ENCODE results near the gene ARHGAP25.

- TF ChIP-seq RCOR1 (IDR thresholded peaks at IDR 0.05; ENCODE audit: insufficient replicate concordance, low read length) (no peak), CTCF (conservative IDR thresholded peaks at IDR 0.05; ENCODE audit: low read depth, low read length) (no peak), POLR2A (IDR thresholded peaks at IDR 0.05; ENCODE audit: low read depth, low read length) (no peak), MAFK (IDR thresholded peaks at IDR 0.05; ENCODE audit: low read depth, low read length) (no peak), RAD21 (IDR thresholded peaks at IDR 0.05; ENCODE audit: low read length) (no peak), USF2 (IDR thresholded peaks at IDR 0.05; ENCODE audit: low read depth, low read length) (no peak), BHLHE40 (IDR thresholded peaks at IDR 0.05; ENCODE audit: low read depth, low read length) (no peak), ELK1 (IDR thresholded peaks at IDR 0.05; ENCODE audit: borderline replicate concordance, low read depth, low read length) (no peak), NFE2L2 (IDR thresholded peaks at IDR 0.05; ENCODE audit: low read depth, low read length) (no peak), CEBPB (IDR thresholded peaks at IDR 0.05; ENCODE audit: low read depth, low read length) (no peak), MAZ (IDR thresholded peaks at IDR 0.05; ENCODE audit: borderline replicate concordance, low read depth, low read length) (no peak), RFX5 (IDR thresholded peaks at IDR 0.05; ENCODE audit: low read depth, low read length) (no peak)
Observed at GRCh38 chr2:68784188-68784587, 49.6 kb downstream of the ARHGAP25 start.
